ENCODE data around the gene CLRN1. TPM values are rescaled to one million over a fixed set of nuclear protein-coding genes. Genes with fewer than 3 reads are reported as not detected.

CLRN1 gene
- total RNA-seq, 1 donor from 2014 or later = not detected

- TF ChIP-seq CTCF (IDR thresholded peaks at IDR 0.05; ENCODE audit: unreplicated experiment) = no peak
- Mint-ChIP-seq H3K27ac (no peak overlapping the region), H3K27me3 (ENCODE audit: low read depth) (peaks cover 2% of the 10 kb centered on the region), H3K4me1 (peaks cover 10% of the 10 kb centered on the region), H3K4me3 (no peak overlapping the region), H3K9me3 (no peaks in the 10 kb centered on the region), H3K36me3 (no peaks in the 10 kb centered on the region)
- no peak for DNase-seq (ENCODE audit: low spot score in 2 of 2, unreplicated experiment in 2 of 2)
These were observed 46.2 kb downstream of the CLRN1 start for GRCh38 chr3:150926328-150926727.

- peak; percentile 27 for TF ChIP-seq CTCF (IDR thresholded peaks at IDR 0.05; ENCODE audit: unreplicated experiment)
- peaks cover 2% of the 10 kb centered on the region for H3K27me3 Mint-ChIP-seq (ENCODE audit: low read depth)
- peaks cover 8% of the 10 kb centered on the region for H3K4me1 Mint-ChIP-seq
- no peaks in the 10 kb centered on the region for H3K9me3 Mint-ChIP-seq
- H3K36me3 Mint-ChIP-seq = no peaks in the 10 kb centered on the region
- H3K4me3 Mint-ChIP-seq = peak overlapping the region; percentile 20
- H3K27ac Mint-ChIP-seq = no peak overlapping the region
- peak in 1 of 2 experiments; percentile 63 for DNase-seq (ENCODE audit: low spot score in 2 of 2, unreplicated experiment in 2 of 2)
These were observed 46.8 kb downstream of the CLRN1 start for GRCh38 chr3:150925751-150926201.

GRCh38 chr3:150922611-150923010, 49.9 kb downstream of the CLRN1 start:
- Mint-ChIP-seq H3K9me3 (no peaks in the 10 kb centered on the region), H3K27me3 (ENCODE audit: low read depth) (peaks cover 24% of the 10 kb centered on the region), H3K4me1 (no peaks in the 10 kb centered on the region), H3K4me3 (no peak overlapping the region), H3K36me3 (no peaks in the 10 kb centered on the region), H3K27ac (no peak overlapping the region)
- no peak for DNase-seq (ENCODE audit: low spot score in 2 of 2, unreplicated experiment in 2 of 2)
- no peak for TF ChIP-seq CTCF (IDR thresholded peaks at IDR 0.05; ENCODE audit: unreplicated experiment)

- Mint-ChIP-seq H3K9me3 (no peaks in the 10 kb centered on the region), H3K4me1 (no peaks in the 10 kb centered on the region), H3K36me3 (no peaks in the 10 kb centered on the region), H3K4me3 (no peak overlapping the region), H3K27me3 (ENCODE audit: low read depth) (peaks cover 24% of the 10 kb centered on the region), H3K27ac (no peak overlapping the region)
- no peak for TF ChIP-seq CTCF (IDR thresholded peaks at IDR 0.05; ENCODE audit: unreplicated experiment)
- DNase-seq (ENCODE audit: low spot score in 2 of 2, unreplicated experiment in 2 of 2) = no peak
These were observed 51.3 kb downstream of the CLRN1 start for GRCh38 chr3:150921209-150921608.

GRCh38 chr3:150920236-150920635, 52.3 kb downstream of the CLRN1 start:
- TF ChIP-seq CTCF (IDR thresholded peaks at IDR 0.05; ENCODE audit: unreplicated experiment) = no peak
- Mint-ChIP-seq H3K27me3 (ENCODE audit: low read depth) (peaks cover 24% of the 10 kb centered on the region), H3K36me3 (no peaks in the 10 kb centered on the region), H3K27ac (no peak overlapping the region), H3K4me1 (no peaks in the 10 kb centered on the region), H3K9me3 (no peaks in the 10 kb centered on the region), H3K4me3 (no peak overlapping the region)
- DNase-seq (ENCODE audit: low spot score in 2 of 2, unreplicated experiment in 2 of 2) = no peak

GRCh38 chr3:150917951-150918350, 54.6 kb downstream of the CLRN1 start:
- H3K27ac Mint-ChIP-seq = no peak overlapping the region
- no peak for DNase-seq (ENCODE audit: low spot score in 2 of 2, unreplicated experiment in 2 of 2)

More at GRCh38 chr3:150917951-150918350, 54.6 kb downstream of the CLRN1 start:
- Mint-ChIP-seq H3K9me3 (no peaks in the 10 kb centered on the region), H3K36me3 (no peaks in the 10 kb centered on the region), H3K4me3 (no peak overlapping the region), H3K27me3 (ENCODE audit: low read depth) (peaks cover 24% of the 10 kb centered on the region), H3K4me1 (no peaks in the 10 kb centered on the region)
- no peak for TF ChIP-seq CTCF (IDR thresholded peaks at IDR 0.05; ENCODE audit: unreplicated experiment)

All from mesothelial cell of epicardium (in vitro differentiated cells).